Esophagus squamous epithelium (tissue), 5 donors: Measurements from ENCODE around the gene TIMP2. TPM values are rescaled to one million over a fixed set of nuclear protein-coding genes. Genes with fewer than 3 reads are reported as not detected.

Experiments
- DNase-seq: peaks from one replicate; lab custom pipeline; 2025; lab: John Stamatoyannopoulos, UW
- H3K27ac ChIP-seq, 4 donors: fragments of 200-600 bp; sonication (generic); one replicate each; pipeline ENCODE4 v1.5.1; 2016 to 2019; ENCODE audit warnings: mild to moderate bottlenecking in 1 of 4
- H3K27me3 ChIP-seq, 4 donors: fragments of 200-600 bp; sonication (generic); 1 replicate in 3 of 4; 2 replicates in 1 of 4; pipeline versions ENCODE4 v1.5.1 to v1.6.0; 2017 to 2021; ENCODE audit warnings: antibody characterized with exemption in 1 of 4
- H3K36me3 ChIP-seq, 3 donors: fragments of 200-600 bp; sonication (generic); one replicate each; pipeline ENCODE4 v1.5.1; 2016 to 2019
- H3K4me1 ChIP-seq, 3 donors: fragments of 200-600 bp; sonication (generic); one replicate each; pipeline ENCODE4 v1.5.1; 2017 to 2019
- H3K4me3 ChIP-seq, 4 donors: fragments of 200-600 bp; sonication (generic); 1 replicate in 3 of 4; 2 replicates in 1 of 4; pipeline ENCODE4 v1.5.1; 2016 to 2019; ENCODE audit warnings: mild to moderate bottlenecking in 2 of 4, moderate library complexity in 1 of 4
- H3K9me3 ChIP-seq, 3 donors: fragments of 200-600 bp; sonication (generic); one replicate each; pipeline ENCODE4 v1.5.1; 2016 to 2019
- CTCF ChIP-seq, 6 experiments: fragments of 450-650 bp in 4 of 6; fragments of 200-600 bp in 2 of 6; sonication (generic) in 2 of 6; IDR thresholded peaks; one replicate each; pipeline ENCODE4 v1.5.1; 2016 to 2019; ENCODE audit warnings: antibody characterized with exemption in 6 of 6, mild to moderate bottlenecking in 4 of 6, moderate library complexity in 4 of 6
- POLR2A ChIP-seq, 4 donors: fragments of 450-650 bp; IDR thresholded peaks; one replicate each; pipeline ENCODE4 v1.6.1; 2017; ENCODE audit warnings: antibody characterized with exemption in 4 of 4, mild to moderate bottlenecking in 4 of 4, moderate library complexity in 3 of 4
- WGBS, 2 donors: methylation state at CpG; one replicate each; pipeline ENCODE4 v1.1.5; 2018; 5-methylcytosine and 5-hydroxymethylcytosine counted together
- intact Hi-C: fragments of 100-400 bp; cut with DNase I; formaldehyde crosslinking; loops from one replicate; pipeline ENCODE4 v1.15.0; 2022
- total RNA-seq, 4 donors: library from RNA; depleted of rRNA; stranded (reverse); fragments of >200 nt; gene quantifications; one replicate each; pipeline ENCODE4 v1.1.0, GENCODE V29; 2016
- donor health status: DM: yes; HTN: yes; CAD: no.

TIMP2 gene
- total RNA-seq, 4 donors from 2014 or later = 6.1 to 154 (median 28.2) TPM

- no peaks in the 10 kb centered on the region for H3K27me3 ChIP-seq
- peaks cover 0 to 5% (median 0%) of the 10 kb centered on the region in 3 donors for H3K36me3 ChIP-seq
- peaks cover 9 to 81% (median 60%) of the 10 kb centered on the region in 3 donors for H3K4me1 ChIP-seq
- H3K27ac ChIP-seq = peak overlapping the region in 3 of 4 donors; percentile 52 to 62 (median 61)
- intact Hi-C loops = no loop called here
- DNase-seq = no peak
- no peaks in the 10 kb centered on the region for H3K9me3 ChIP-seq
- no peak for TF ChIP-seq POLR2A (IDR thresholded peaks at IDR 0.05)
- no peak for TF ChIP-seq CTCF (IDR thresholded peaks at IDR 0.05)
- 74 to 83% methylated on average over 5 to 10 of the region's 34 CpGs for WGBS, 2 donors
- no peak overlapping the region for H3K4me3 ChIP-seq
Observed at GRCh38 chr17:78896834-78897663, 28.1 kb downstream of the TIMP2 start.

GRCh38 chr17:78896091-78896833 is 28.9 kb downstream of the TIMP2 start:
- H3K27me3 ChIP-seq = no peaks in the 10 kb centered on the region
- H3K4me3 ChIP-seq = no peak overlapping the region
- H3K36me3 ChIP-seq = peaks cover 0 to 5% (median 0%) of the 10 kb centered on the region in 3 donors
- peaks cover 9 to 89% (median 68%) of the 10 kb centered on the region in 3 donors for H3K4me1 ChIP-seq
- intact Hi-C loops = no loop called here
- H3K27ac ChIP-seq = peak overlapping the region in 3 of 4 donors; percentile 52 to 62 (median 61)
- no peak for DNase-seq
- no peak for TF ChIP-seq POLR2A (IDR thresholded peaks at IDR 0.05)
- TF ChIP-seq CTCF (IDR thresholded peaks at IDR 0.05) = no peak
- no peaks in the 10 kb centered on the region for H3K9me3 ChIP-seq
- WGBS, 2 donors = 70 to 78% methylated on average over 8 to 9 of the region's 20 CpGs

GRCh38 chr17:78895322-78895721 is 29.9 kb downstream of the TIMP2 start:
- WGBS, 2 donors = 44 to 54% methylated on average over 5 of the region's 5 CpGs
- intact Hi-C loops = no loop called here
- Histone ChIP-seq H3K27ac (peak overlapping the region in 3 of 4 donors; percentile 52 to 62 (median 61)), H3K4me1 (peaks cover 9 to 99% (median 74%) of the 10 kb centered on the region in 3 donors), H3K36me3 (no peaks in the 10 kb centered on the region), H3K9me3 (no peaks in the 10 kb centered on the region), H3K27me3 (no peaks in the 10 kb centered on the region), H3K4me3 (no peak overlapping the region)
- TF ChIP-seq CTCF (IDR thresholded peaks at IDR 0.05) = no peak
- TF ChIP-seq POLR2A (IDR thresholded peaks at IDR 0.05) = no peak
- no peak for DNase-seq

GRCh38 chr17:78893684-78894083 is 31.5 kb downstream of the TIMP2 start:
- H3K4me1 ChIP-seq = peaks cover 9 to 100% (median 77%) of the 10 kb centered on the region in 3 donors

More at GRCh38 chr17:78893684-78894083, 31.5 kb downstream of the TIMP2 start:
- TF ChIP-seq POLR2A (IDR thresholded peaks at IDR 0.05) (no peak), CTCF (IDR thresholded peaks at IDR 0.05) (no peak)
- no peak overlapping the region for H3K27ac ChIP-seq
- intact Hi-C loops = no loop called here
- no peaks in the 10 kb centered on the region for H3K36me3 ChIP-seq
- H3K27me3 ChIP-seq = no peaks in the 10 kb centered on the region
- no peak overlapping the region for H3K4me3 ChIP-seq
- no peaks in the 10 kb centered on the region for H3K9me3 ChIP-seq
- WGBS, 2 donors = 17% methylated on average over 4 of the region's 4 CpGs
- no peak for DNase-seq
